ENCODE results near the gene STK25.

Gene STK25

GRCh38 chr2:241493092-241493491 is 15.3 kb downstream of the STK25 start:
- no peak for DNase-seq

GRCh38 chr2:241492174-241492565 is 16.2 kb downstream of the STK25 start:
- DNase-seq, result no peak

DNA sequence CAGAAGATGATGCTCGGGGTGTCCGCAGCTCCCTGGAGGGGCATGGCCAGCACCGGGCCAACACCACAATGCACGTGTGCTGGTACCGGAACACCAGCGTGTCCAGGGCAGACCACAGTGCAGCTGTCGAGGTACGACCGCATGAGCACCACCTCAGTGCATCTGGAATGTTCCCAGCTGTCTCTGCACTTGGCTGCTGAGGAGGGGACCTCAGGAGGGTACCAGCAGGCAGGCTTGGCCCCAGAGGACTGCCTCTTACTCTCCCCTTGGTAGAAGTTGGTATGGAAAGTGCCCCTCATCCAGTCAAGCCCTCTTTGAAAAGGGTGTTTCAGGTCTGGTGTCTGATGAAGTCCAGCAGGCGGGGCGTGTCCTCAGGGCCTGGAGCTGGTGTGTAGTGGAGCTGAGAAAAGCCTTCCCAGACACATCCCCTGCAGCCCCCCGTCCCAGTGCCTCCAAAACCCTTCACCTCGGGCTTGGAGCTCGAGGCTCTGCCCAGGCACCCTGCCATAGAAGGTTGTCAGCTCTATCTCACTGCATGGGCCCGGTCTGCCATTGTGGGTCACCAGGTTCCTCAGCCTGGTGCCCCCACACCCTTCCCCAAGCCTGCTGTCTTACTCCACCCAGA is 16.7 kb downstream of the STK25 start:
- no peak for DNase-seq

DNA sequence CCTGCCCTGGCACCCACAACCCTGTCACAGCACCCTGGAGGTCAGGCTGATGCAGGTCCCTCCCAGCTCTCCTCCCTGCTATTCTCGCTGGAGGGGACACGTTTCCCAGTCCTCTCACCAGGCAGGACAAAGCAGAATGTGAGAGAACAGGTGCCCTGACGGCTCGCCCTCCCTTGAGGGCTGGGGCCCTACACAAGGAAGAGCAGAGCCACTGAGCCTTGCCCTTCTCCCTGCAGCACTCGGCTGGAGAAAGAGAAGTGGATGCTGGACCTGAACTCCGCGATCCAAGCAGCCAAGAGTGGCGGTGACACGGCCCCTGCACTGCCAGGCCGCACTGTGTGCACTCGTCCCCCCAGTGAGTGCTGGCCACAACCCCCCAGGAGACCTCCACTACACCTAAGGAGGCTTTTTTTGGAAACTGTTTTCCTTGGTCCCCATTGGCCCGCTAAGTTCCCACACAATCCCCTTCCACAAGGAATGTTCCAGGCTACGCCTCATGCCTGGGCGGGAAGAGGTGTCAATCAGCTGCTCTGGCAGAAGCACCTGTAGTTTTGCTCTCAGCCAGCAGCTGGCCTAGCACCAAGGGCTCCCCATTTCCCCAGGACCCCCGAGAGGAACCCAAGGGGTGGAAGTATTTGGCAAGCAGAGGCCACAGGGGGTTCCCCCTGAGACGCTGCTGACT is 17.4 kb downstream of the STK25 start:
- no peak for DNase-seq

- DNase-seq, result no peak
Observed at GRCh38 chr2:241489733-241490680, 18.4 kb downstream of the STK25 start.

GRCh38 chr2:241489088-241489487 is 19.3 kb downstream of the STK25 start:
- DNase-seq, result no peak

- no peak for DNase-seq
Observed at GRCh38 chr2:241485172-241485911, 23.0 kb downstream of the STK25 start.

DNA sequence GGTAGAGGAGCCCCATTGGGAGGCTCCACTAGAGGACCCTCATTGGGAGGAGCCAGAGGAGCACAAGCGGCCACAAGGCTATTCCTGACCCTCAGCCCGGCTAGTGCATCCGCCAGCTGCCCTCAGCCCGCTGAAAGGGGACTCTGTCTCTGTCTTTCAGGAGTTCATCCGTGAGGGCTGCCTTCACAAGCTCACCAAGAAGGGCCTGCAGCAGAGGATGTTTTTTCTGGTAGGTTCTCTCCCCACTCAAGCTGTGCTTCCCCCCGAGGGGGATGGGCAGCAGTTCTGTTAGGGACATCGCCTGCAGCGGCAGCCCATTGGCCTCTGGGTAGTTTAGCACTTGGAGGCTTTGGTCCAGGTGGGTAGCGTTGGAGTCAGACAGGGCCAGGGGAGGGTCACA is 25.1 kb downstream of the STK25 start:
- no peak for DNase-seq

- no peak for DNase-seq
Observed at GRCh38 chr2:241482126-241482955, 26.0 kb downstream of the STK25 start.

DNA sequence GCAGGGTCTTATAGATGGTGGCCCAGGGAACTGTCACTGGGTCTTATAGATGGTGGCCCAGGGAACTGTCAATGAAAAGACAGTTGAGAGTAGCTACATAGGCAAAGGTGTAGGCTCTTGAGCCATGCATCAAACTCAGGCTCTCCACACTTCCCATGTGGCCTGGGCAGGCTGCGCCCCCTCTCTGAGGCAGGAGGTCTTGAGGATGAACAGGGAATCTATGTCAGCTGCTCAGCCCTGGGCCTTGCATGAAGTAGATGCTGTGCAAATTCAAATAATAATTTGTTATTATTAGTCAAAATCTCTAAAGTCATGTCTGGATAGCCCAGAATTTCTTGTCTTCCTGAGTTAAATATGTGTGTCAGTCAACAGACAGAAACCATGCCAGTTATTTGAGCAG is 26.7 kb downstream of the STK25 start:
- no peak for DNase-seq

DNA sequence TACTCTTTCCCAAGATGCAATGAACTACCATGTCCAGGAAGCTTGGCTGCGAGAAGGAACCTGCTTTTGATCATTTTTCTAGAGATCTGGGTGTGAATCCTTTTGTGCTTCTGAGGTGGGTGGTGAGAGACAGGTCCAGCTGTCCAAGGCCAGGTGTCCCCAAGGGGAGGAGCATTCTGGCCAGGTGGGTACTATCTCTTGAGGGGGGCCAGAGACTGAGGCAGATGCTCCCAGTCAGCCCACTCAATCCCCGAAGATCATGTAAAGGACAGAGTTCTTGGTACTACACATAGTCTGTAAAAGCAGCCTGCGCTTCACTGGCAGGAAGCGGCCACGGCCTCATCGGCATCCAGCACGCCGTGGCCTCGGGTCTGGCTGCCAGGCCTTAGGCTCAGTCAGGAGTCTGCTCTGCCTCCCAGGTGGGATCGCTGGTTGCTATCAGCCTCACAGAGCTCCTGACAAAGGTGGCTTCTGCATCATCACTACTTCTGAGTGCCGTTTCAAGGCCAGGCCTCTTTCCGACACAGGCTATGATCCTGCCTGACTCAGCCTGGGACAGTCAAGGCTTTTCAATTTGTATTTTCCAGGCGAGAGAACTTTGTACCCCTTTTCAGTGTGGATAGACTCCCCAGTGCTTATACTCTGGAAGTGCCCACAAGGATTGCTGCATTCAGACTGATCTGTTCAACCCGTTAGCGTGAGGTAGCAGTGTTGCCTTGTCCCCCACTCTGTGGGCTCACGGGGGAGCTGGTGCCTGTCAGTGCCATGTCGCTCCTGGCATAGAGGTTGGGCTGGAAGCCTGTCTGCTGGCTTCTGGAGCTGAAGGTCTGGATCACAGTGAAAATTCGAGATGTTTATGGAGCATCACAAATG is 29.1 kb downstream of the STK25 start:
- DNase-seq, result no peak

DNA sequence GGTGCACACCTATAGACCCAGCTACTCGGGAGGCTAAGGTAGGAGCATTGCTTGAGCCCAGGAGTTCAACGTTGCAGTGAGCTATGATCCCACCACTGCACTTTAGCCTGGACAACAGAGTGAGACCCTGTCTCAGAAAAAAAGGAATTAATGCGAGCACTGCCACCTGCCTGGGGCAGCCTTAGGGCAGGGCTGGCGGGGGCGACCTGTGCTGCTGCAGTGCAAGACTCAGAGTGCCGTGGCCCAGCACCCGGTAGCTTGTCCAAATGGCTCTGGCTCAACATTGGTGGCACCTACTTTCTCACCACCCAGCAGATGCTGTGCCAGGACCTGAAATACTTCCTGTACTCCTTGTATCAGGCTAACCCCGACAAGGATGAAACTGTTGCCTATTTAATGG is 30.2 kb downstream of the STK25 start:
- DNase-seq, result no peak

GRCh38 chr2:241475267-241475666 is 33.1 kb downstream of the STK25 start:
- no peak for DNase-seq

DNA sequence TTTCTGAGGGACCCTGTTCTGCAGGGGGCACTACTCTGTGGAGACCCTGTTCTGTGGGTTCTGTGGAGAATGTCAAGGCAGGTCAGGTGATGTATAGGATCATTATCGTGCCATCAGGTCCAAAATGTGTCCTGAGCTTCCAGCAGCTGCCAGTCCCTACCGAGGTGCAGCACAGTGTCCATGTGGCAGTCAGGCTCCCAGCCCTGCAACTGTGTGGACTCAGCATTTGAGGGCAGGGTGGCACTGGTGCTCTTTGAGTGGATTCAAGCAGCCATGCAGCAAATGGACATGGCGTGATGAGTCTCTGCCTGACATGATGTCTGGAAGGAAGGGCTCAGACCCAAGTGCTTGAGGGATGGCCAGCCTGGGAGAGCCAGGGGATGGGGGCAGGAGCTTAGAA is 35.0 kb downstream of the STK25 start:
- no peak for DNase-seq

- DNase-seq, result no peak
Observed at GRCh38 chr2:241469746-241470145, 38.6 kb downstream of the STK25 start.

GRCh38 chr2:241468476-241468781 is 40.0 kb downstream of the STK25 start:
- DNase-seq, result no peak

DNA sequence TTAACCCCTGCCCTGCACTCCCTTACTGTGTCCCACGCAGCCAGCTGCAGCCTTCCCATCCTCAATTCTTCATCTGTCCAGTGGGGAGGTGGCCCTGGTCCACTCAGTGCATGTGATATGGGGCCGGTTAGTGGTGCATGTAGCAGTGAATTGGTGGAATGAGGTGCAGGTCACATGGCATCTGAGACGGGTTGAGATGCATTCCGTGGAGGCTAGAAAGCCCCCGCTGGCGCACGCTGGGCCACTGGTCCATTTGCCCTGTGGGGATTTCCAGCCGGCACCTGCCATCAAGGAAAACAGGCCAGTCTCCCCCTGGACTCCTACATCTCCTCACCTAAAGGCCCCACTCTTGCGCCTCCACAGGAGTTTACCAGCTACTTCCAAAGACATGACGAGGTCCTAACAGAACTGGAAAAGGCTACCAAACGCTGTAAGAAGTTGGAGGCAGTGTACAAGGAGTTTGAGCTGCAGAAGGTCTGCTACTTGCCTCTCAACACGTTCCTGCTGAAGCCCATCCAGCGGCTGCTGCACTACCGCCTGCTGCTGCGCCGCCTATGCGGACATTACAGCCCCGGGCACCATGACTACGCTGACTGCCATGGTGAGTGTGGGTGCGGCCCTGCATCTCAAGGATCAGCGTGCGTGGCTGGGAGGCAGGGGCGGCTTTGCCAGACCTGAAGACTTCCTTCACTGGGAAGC is 40.5 kb downstream of the STK25 start:
- DNase-seq, result no peak

DNA sequence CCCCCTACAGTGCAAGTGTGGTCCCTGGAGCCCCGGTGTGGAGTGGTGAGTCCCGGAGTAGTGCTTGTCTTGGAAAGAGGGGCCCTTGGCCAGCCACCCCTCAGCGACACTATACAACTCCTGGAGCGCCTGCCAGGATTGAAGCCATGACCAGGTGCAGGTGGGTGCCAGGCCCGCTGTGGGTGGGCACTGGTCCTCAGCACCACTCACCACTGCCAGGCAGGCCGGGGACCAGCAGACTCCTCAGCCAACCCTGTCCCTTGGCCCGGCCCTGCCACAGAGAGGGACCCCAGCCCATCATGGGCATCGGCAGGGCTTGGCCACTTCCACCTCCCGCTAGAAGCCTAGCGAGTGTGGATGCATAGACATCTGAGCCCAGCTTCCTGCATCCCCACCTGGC is 42.2 kb downstream of the STK25 start:
- DNase-seq, result no peak

GRCh38 chr2:241465543-241465942 is 42.8 kb downstream of the STK25 start:
- no peak for DNase-seq

GRCh38 chr2:241463276-241464135 is 44.9 kb downstream of the STK25 start:
- DNase-seq, result no peak
